Daoy (cell line): ENCODE results near the gene AP1S1. TPM values are rescaled to one million over a fixed set of nuclear protein-coding genes. Genes with fewer than 3 reads are reported as not detected.

Source experiments
- DNase-seq: peaks from one replicate; pipeline ENCODE4 v3.0.0-alpha.2; 2015; ENCODE audit warnings: low read depth
- total RNA-seq: library from RNA; depleted of rRNA; stranded (reverse); fragments of >200 nt; shearing (Covaris generic); gene quantifications from 2 replicates; pipeline ENCODE4 v1.2.3, GENCODE V29; 2014

Gene AP1S1
- total RNA-seq, 1 experiment from 2014 or later = 320 TPM

DNA sequence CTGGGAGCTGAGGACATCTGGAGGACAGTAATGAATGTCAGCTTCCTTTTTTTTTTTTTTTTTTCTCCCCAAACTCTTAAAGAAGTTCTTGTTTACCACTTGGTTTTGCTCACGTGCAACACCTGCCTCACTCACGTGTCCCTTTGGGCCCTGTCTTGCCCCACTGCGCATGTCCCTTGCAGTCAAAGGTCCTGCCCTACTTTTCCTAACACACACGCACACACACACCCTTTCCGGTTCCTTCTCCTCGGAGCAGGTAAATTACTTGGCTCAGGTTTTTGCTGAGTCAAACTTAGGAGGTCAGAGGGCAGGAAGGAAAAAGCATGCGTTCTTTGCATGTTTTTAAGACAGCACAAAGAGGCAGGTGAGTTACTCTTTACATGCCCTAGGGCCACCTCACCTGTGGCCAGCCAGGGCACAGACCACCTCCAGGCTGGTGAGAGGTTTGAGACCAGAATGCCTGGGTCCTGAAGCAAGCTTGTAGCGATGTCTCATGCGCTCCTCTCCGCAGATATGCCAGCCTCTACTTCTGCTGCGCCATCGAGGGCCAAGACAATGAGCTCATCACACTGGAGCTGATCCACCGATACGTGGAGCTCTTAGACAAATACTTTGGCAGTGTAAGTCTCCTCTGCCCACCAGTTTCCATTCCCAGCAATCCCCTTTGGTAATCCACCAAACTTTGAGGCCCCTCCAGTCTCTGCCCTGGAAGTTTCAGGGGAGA is 2.8 kb downstream of the AP1S1 start:
- no peak for DNase-seq

DNA sequence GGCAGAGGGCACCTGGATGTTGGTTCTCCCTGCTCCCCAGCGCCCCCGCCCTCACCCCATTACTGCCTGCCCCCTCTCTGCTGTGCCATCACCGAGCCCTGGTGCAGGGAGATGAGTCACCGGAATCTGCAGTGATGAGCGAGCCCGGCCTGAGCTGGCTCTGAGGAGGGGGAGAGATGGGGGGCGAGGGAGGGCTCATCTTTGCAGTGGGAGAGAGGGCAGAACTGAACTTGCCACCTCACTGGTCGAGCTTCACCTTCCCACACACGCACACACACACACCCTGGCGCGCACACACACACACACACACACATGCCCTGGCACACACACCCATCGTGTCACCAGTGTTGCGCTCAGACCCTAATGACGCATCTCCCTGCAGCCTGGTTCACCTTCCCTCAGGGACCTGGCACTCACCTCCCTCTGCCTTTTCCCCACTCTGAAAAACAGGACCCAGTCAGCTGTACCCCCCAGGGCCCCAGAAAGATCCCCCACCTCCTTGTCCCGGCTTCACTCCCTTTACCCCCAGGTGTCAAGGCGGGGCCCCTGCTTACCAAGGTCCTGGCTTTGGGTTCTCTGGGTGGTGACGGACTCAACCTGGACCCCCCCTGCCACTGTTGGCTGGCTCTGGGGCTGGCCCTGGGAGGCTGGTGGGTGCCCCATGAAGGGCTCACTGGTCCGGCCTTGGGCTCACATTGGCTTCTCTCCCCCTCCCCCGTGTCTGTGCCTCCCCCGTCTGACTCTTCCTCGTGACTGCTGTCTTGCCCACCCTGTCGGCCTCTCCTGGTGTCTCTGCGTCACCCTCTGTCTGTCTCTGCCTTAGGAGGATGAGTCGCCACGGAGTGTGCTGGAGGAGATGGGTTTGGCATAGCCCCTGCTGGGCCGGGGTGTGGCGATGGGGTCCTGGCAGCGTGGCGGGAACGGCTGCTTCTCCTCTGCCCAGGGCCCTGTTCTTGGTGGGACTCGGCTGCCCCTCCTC is 5.7 kb downstream of the AP1S1 start:
- peak; percentile 86 for DNase-seq

DNA sequence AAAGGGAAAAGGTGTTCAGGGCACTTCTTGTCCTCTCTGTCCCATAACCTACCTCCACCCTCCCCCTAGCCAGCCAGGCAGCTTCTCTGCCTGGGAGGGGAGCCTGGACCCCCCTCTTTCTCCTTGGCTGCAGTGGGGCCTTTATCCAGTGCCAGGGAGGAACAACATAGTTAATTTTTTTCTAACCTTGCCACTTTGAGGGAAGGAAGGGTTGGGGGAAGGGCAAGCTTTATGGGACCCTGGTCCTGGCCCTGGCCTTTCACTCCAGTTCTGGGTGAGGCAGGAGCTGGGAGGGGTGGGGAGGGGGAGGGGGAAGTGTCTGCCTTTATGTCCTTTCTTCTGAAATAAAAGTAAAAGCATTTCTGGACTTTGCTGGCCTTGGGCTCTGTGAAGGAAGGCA is 6.6 kb downstream of the AP1S1 start:
- no peak for DNase-seq

DNA sequence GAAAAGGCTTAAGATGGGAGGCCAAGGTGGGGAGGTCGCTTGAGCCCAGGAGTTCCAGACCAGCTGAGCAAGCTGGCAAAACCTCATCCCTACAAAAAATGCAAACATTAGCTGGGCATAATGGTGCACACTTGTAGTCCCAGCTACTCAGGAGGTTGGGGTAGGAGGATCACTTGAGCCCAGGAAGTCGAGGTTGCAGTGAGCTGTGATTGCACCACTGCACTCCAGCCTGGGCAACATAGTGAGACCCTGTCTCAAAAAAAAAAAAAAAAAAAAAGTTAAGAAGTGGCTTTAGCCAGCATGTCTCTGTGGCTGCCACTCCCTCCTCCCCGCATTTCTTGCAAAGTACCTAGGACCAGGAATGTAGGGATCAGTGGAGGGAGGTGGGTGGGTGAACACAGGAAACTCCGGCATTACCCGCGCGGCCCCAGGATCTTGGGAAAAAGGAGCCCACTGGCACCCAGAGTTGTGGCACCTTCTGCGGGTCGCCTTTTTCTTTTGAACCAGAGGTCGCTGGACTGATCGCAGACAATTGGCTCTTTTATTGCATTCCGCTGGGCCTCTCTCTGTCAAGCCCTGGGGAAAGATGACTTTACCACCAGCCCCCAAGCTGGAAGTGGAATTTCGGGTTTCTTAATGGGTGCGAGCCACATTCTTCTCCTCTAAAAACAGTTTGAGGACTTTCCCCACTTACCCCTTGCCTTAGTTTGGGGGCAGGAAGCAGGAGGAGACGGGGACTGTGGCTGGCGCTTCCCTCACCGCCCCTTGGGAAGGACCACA is 7.6 kb downstream of the AP1S1 start:
- DNase-seq = no peak

DNA sequence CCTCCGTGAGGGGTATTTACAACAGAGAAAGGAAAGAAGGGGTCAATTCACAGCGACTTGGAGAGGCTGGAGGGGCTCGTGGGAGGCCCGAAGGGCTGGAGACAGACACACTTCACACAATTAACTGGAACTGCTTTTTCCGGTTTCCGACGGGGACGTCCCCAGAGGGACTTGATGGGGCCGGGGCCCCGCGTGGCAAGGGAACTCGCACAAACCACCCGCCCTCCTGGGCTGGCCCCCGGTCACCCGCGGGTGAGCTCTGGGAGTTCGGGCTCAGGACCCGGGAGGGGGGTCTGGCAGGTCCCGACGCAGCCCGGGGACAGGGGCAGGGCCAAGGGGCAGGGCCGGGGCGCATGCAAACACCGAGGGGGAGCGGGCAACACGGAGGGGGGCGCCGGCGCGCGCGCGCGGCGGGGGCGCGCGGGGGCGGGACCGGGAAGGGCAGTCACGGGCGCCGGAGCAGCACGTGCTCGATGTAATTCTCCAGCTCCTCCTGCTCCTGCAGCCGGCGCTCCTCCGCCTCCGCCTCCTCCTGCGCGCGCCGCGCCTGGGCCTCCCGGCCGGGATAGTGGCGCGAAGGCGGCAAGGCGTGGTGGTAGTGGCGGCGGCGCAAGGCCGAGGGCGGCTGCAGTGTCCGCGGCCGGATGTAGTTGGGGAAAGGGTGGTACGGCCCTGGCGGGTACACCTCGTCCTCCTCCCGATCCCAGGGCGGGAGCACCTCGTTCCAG is 8.4 kb downstream of the AP1S1 start:
- DNase-seq = peak; percentile 92

DNA sequence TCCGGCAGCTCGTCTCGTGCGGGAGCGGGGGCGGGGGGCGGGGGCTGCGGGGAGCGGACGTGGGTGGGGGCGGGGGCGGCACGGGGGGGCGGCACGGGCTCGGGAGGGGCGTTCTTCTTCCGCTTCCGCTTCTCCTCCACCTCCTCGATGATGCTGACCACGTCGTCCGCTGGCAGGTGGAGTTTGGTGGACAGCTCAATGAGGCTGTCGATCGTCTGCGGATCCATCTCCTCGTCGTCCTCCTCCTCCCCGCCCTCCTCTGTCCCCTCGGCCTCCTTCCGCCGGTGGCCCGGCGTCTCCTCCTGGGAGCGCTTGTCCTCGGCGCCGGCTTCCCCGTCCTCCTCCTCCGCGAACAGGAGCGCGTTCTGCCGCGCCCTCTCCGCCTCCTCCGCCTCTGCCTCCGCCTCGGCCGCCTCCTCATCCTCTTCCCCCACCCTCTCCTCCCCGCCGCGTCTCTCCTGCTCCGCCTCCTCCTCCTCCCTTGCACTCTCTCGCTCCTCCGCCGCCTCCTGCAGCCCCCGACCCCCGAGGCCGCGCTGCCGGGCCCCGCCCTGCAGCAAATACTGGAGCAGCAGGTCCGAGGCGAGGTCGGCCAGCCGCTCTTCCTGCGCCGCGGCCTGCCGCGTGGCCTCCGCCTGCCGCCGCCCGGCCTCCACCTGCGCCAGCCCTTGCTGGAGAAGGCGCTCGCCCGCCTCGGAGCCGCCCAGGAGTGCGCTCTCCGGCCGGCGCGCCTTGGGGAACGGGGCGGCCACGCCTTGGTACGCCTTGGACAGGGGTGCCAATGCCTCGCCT is 9.2 kb downstream of the AP1S1 start:
- DNase-seq = peak; percentile 77

DNA sequence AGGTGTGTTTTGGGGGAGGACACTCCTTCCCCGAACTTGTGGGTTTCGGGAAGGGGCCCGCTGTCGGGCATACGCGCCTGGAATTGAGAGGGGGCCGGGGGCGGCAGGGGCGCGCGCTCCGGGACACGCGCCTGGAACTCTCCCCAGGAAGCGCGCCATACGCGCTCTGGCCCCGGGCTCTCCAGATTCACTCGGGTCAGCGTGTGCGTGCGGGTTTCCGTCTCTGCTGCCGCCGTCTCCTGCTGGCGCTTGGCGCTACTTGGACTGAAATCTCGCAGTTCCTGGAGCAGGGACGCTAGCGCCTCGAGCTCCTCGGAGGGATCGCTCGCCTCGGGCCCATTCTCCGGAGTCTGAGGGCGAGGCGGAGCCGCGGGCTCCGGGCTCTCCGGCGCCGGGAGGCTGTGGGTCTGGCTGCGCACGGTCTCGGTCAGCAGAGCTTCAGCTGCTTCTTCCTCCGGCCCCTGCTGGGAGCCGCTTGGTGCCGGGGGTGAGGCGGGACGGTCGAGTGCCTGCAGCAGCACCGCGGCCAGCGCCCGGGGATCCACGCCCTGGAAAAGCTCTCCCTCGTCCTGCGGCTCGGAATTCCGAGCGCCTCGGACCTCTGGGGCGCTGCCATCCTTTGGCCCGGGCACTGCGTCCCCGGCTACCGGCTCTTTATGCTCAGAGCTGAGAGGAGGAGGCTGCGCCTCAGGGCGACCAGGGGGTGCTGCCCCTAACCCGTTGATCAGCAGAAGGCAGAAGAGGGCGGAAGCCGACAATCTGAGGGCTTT is 10.0 kb downstream of the AP1S1 start:
- peak; percentile 87 for DNase-seq

DNA sequence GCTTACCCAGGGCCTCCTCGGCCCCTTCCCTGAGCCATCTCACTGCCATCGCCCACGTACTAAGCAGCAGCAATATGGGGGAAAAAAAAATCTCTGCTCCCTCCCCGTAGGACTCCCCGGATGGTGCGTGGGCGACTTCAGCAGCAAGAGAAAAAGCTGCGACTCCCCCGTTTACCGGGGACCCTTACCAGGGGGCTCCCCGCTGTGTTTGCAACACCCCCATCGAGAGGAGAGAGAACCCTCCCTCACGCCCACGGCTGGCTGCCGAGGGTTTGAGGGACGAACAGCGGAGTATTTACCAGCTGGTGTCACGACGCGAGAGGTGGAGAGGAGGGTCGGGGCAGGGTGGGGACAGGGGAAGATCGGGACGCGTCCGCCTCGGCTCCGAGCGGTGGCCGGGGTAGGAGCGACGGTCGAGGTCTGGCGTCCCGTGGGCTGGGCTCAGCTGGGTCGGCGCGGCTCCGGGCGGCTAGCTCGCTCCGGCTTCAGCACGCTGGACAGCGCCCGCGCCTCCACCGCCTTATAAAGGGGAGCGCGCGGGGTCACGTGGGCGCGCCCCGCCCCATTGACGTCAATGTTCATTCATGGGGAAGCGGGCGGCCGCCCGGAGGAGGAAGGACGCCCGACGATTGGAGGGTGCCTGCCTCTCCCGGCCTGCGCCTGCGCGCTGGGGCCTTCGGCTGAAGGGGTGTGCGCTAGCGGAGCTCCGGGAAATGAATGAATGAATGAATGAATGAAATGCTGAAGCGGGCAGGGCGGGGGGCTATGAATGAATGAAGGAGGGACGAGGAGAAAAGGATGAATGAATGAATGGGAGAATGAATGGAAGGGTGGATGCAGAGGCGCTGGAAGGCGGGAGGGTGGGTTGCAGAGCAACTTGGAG is 11.0 kb downstream of the AP1S1 start, which contains the start of gene VGF:
VGF (minus strand) TSS at position 495 of the 883 bp plus-strand sequence. CDS start 726 bp downstream, outside the sequence.
- DNase-seq = peak; percentile 100

DNA sequence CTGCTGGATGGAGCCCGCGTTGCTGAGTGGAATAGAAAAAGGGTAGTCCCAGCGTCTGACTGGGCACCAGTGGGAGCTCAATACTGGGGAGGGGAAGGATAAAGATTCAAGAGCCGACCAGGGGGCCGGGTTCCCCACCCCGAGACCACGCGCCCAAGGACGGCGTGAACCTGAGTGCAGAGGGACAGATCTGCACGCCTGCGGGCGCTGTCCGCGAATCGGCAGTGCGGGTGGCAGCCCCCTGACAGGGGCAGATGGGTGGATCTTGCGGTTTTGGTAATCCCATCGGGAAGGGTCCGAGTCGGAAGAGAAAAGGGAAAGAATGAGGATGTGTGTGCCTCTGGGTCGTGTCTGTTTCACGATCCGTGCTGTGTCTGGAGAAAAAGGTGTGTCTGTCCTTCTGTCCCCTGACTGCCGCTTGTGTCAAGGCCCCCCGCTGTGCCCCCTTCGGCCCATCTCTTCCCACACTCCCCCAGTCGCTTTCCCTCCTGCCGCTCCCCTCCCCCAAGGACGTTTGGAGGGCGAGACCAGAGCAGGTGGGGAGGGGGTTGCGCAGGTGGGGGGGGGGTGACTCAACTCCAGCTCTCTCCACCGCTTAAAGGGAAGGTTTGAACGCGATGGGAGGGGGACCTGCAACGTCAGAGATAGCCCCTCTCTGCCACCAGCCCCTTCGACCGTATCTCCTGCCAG is 11.8 kb downstream of the AP1S1 start:
- DNase-seq = no peak

DNA sequence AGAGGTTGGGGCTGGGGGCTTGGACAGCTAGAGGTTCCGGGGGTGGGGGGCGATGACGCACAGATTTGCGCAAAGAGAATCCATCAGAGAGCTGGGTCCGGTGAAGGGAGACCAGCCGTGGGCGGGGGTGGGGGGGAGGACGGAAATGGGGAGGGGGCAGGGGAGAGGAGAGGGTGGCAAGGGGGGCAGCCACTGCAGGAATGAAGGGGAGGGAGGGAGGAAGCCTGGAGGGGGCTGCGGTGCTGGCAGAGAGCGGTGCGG is 12.3 kb downstream of the AP1S1 start:
- DNase-seq = no peak

DNA sequence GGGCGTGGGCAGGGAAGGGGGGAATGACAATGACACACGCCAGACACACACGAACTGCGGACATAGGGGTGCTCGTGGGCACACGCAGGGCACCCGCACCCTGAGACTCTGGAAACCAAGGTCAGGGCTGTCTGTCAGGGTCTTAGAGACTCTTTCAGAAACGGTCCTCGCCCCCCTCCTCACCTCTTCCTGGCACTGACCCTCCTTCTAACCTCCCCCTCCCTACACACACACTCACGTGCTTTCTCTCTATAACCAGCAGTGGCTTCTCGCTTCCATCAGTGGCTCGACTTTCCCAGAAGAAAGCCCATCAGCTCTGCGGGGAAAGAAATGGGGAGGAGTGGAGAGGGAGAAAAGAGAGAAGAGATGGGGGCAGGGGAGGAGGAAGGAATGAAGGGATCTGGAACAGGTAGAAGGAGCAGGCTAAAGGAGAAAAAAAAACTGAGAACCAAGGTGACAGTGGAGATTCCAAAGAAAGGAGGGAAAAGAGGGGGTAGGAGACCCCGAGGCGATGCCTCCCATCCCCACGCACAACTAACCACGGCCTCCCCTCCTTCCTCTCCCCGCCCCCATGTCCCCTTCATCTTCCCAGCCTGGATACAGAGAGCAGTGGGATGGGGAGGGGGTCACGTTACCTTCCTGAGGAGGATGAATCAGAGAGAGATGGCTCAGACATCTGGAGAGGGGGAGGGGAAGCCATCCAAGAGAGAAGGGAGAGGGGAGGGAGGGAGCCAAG is 12.8 kb downstream of the AP1S1 start:
- DNase-seq = peak; percentile 90

DNA sequence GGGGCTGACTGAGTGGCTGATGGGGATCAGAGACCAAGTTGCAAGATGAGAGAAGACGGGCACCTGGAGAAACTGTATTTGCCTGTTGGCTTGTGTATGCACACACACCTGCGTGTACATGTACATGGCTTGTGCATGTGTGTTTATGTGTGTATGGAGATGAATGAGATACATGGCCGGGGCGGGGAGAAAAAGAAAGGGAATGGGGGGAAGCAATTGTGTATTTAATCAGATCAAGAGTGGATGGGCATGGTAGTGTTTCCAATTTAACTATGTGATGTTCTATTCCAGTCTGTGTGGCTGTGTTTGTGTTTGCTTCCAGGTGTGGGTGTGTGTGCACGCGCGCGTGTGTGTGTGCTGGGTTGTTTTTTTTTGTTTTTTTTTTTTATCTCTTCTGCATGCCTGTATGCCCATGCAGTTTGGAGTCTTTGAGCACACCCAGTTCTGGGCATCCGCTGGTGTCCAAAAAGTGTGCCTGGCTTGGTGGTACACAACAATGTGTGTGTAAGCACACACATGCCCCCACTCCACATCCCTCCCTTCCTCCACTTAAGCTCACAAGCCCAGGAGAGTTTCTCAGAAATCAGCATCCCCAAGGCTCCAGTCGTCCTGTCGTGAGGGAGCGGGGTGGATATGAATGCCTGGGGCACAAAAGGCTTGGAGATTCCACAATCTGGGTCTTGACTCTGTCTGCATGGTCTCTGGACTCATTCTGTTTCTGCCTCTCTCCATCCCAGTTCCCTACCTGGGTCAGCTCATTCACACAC is 13.6 kb downstream of the AP1S1 start:
- DNase-seq = peak; percentile 47

DNA sequence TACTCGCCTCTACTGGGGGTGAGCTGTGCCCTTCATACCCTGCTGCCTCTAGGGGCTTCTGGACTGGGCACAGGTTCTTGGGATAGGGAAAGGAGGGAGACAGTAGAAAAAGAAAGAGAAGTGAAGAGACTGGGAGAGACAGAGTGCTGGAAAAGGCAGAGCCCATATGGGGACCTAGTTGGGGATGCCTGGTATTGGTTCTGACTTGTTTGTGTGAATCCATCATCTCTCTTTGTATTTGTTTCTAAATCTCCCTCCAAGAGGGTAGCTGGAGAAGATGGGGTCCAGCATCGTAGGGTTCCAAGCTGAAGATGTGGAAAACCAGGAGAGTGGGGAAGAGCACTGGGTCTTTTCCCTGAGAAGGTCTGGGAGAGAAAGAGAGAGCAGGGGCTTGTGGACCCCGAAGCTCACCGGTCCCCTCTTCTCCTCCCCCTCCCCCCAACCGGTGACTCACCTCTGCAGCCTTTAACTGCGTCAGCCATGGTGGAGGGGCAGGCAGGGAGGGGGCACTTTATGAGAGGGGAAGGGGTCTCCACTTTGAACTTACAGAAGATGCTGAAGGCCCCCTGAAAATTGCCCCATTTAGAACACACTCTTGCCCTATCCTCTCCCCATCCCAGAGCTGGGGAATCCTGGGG is 14.3 kb downstream of the AP1S1 start:
- DNase-seq = peak; percentile 60

DNA sequence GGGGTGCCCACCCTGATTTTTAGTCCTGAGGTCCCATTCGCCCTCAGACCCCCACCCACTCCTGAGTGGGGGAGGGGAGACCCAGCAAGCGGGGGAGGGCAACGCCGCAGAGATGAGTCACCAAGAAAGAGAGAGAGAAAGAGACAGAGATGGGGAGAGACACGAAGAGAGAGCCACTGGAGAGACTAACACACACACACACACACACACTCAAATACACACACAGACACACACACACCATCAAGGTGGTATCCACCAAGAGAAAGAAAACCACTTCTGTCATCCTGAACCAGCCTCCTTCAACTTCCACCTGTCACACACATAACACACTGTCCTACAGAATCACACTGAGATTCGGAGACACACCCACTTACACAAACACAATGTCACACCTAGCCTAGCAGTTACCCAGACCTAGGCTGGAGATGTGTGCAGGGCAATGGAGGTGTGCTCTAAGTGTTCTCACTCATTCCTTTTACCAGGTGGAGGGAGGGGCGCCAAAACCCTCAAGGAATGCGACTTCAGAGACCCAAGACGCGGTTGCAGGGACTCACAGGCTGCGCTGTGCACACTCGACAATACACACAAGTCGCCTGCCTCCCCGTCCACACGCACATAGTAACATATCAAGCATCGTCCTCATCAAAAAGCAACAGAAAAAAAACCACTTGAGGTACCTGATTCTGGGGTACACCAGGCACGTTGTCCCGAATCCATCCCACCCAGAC is 15.0 kb downstream of the AP1S1 start:
- DNase-seq = peak; percentile 49

DNA sequence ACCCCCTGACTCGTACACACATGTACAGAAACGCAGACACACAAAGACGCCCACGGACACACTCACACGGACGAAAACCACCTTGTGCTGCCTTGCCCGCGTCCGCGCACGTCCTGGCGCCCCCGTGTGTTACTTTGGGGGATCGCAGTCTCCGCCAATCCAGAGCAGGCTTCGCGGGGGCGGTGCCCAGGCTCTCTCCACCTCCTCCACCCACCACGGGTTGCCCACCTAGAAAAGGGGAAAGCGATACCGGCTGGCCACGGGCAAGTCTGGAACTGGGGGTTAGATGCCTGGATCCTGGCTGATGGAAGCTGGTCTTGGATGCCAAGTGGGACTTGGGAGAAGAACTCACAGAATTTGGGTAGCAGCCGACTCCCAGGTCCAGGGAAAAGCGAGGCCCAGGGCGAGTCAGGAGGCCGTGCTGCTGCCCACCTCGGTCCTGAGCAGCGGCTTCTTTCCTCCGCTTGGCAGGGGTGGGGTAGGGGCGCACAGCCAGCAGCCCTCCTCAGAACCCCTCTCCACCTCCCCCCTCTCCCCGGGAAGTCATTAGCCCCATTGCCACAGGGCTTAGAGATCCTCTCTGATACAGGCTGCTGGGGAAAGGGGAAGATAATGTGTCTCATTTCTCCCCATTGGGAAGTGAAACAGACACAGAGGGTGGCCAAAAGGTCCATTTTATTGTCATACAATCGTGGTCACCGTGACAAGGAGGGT is 15.7 kb downstream of the AP1S1 start:
- DNase-seq = peak; percentile 86
